VCaP (cell line): Measurements from ENCODE around the gene MATN1.

Experiments used
- H3K27ac ChIP-seq: fragments of 450-650 bp; 2 replicates; pipeline ENCODE4 v1.5.1; 2017
- CTCF ChIP-seq: fragments of 450-650 bp; conservative IDR thresholded peaks from 2 replicates; pipeline ENCODE4 v1.5.1; 2017; ENCODE audit warnings: mild to moderate bottlenecking, moderate library complexity

The MATN1 gene

GRCh38 chr1:30731806-30732276 is 8.5 kb upstream of the MATN1 start:
- H3K27ac ChIP-seq: no peak overlapping the region
- no peak for TF ChIP-seq CTCF

- no peak for TF ChIP-seq CTCF
- no peak overlapping the region for H3K27ac ChIP-seq
These were observed 7.9 kb upstream of the MATN1 start for GRCh38 chr1:30731109-30731805.

GRCh38 chr1:30730346-30731108 is 7.1 kb upstream of the MATN1 start:
- no peak overlapping the region for H3K27ac ChIP-seq
- TF ChIP-seq CTCF: no peak

- no peak for TF ChIP-seq CTCF
- H3K27ac ChIP-seq: no peak overlapping the region
These were observed 6.5 kb upstream of the MATN1 start for GRCh38 chr1:30729901-30730300.

GRCh38 chr1:30728832-30729638 is 5.7 kb upstream of the MATN1 start:
- TF ChIP-seq CTCF: no peak
- no peak overlapping the region for H3K27ac ChIP-seq

- no peak overlapping the region for H3K27ac ChIP-seq
- TF ChIP-seq CTCF: no peak
These were observed 5.0 kb upstream of the MATN1 start for GRCh38 chr1:30728340-30728739.

- no peak for TF ChIP-seq CTCF
- no peak overlapping the region for H3K27ac ChIP-seq
These were observed 4.4 kb upstream of the MATN1 start for GRCh38 chr1:30727824-30728223.
